ELF-1 (cell line): ENCODE data around the gene LCE3C.
"Not testable (repeated sequence)": the region's sequence is repeated elsewhere in the genome, so short reads cannot be mapped to it uniquely, and the experiment has no call there.

Experiments
- DNase-seq: peaks from one replicate; pipeline ENCODE4 v3.0.0-alpha.2; 2016; ENCODE audit warnings: low read depth, low spot score

LCE3C gene, protein sequence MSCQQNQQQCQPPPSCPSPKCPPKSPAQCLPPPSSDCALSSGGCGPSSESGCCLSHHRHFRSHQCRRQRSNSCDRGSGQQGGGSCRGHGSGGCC

DNA sequence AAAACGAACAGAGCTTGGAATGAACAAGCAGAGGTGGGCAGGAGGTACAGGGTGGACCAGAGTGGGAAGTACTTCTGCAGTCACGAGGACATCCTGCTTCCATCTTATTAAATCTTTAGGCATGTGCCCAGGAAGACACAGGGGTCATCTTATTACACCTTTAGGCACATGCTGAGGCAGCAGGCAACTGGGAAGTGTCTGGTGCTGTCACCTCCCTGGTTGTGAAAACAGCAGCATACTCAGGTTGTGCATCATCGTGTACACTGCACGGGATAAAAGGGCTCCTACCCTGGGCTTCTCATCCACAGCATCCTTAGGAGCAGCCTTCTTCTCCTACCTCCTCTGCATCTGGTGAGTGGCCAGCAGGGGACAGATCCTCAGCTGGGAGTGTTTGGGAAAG lies at the start of gene LCE3C:
TSS of gene LCE3C (plus strand) at position 301 of the 400 bp plus-strand sequence. CDS start 498 bp downstream, outside the sequence.
- DNase-seq = no peak

DNA sequence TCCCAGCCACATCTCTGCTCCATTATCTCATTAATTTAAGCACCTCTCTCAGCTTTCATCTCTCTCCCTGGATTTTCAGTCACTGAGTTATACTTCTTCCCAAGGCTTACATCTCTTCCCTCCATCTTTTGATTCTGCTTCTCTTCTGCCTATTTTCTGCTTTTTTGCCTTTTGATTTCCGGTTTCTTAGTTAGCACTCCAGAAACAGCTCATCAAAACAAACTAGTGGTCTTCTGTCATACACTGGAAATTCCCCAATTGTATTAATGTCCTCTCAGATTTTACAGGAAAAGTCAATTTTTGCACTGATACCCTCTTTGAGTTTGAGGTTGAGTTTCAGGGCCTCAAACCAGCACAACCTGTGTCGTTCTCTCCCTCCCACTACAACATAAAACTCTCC lies 34.9 kb upstream of the LCE3C start:
- DNase-seq = no peak

DNA sequence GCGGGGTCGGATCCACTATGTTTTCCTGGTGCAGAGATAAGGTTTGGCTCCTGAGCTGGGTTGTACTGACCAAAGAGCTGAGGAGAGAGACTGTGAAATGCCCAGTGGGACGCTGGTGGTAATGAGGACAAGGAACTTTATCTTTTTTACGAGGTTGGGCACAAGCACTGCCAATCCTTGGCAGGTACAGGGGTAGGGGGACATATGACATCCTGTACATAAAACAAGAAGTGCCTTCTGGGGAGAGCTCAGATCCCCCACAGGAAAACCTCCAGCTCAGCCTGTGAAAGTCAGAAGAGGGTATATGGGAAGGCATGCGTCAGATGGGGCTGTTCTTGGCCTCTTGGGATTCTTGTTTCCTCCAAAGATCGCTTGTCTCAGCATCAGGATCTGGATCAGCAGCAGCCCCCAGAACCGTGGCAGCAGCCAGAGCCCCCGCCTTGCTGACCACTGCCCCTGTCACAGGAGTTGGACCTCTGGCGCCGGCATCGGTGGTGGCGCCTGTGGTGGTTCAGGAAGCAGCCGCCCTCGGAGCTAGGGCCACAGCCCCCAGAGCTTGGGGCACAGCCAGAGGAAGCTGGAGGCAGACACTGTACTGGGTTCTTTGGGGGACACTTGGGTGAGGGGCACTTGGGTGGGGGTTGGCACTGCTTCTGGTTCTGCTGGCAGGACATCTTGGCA lies 34.4 kb upstream of the LCE3C start:
- DNase-seq = no peak

DNA sequence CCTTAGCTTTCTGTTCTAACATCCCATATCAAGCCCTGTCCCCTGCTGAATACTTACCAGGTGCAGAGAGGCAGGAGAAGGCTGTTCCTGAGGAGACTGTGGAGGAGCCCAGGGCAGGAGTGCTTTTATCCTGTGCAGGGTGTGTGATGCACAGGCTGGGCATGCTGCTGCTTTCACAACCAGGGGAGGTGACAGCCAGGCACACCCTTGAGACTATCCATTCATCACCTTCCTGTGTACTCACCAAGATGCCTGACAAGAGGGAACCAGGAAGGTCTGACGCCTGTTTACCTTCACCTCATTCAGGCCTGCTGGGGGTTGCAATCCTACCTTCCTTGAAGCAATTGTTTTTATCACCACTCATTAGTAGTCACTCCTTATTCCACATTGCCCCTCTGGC lies 33.4 kb upstream of the LCE3C start, which contains the start of gene LCE3E:
TSS of gene LCE3E (minus strand) at position 100 of the 400 bp plus-strand sequence. CDS start 572 bp downstream, outside the sequence.
- no peak for DNase-seq

DNA sequence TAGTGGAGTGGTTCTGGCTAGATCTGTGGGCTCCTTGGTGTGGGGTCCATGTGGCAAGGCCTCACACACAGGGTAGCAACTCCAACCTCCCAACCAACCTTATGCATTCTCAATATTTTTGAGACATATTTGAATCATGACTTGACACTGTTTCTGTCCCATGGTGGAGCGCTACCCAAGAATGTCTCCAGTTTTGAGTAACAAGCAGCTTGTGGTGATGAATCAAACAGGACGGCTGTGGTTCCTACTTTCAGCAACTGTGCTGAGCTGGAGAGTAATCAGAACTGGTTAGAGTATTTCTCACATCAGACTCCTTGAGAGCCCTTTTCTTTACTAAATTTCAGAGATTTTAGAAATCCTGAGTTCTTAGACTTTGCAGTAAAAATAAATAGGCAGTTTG lies 22.9 kb upstream of the LCE3C start:
- DNase-seq = no peak

DNA sequence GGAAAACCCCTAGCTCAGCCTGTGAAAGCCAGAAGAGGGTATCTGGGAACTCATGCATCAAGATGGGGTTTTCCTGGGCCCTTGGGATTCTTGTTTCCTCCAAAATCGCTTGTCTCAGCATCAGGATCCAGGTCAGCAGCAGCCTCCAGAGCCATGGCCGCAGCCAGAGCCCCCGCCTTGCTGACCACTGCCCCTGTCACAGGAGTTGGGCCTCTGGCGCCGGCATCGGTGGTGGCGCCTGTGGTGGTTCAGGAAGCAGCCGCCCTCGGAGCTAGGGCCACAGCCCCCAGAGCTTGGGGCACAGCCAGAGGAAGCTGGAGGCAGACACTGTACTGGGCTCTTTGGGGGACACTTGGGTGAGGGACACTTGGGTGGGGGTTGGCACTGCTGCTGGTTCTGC lies 20.5 kb upstream of the LCE3C start:
- DNase-seq = not testable (repeated sequence)

DNA sequence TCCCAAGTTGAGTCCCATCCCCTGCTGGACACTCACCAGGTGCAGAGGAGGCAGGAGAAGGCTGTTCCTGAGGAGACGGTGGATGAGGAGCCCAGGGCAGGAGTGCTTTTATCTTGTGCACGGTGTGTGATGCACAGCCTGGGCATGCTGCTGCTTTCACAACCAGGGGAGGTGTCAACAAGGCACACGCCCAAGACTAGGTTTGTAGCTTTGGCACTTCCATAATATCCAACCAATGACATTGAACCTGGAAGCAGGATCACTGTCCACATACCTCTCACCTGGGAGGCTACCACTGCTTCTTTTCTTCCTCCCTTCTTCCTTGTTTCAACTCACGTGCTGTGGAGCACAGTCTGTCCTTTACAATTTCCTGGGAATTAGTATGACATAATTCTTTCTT lies 19.6 kb upstream of the LCE3C start, which contains the start of gene LCE3D:
TSS of gene LCE3D (minus strand) at position 84 of the 400 bp plus-strand sequence. CDS start 580 bp downstream, outside the sequence.
- no peak for DNase-seq

DNA sequence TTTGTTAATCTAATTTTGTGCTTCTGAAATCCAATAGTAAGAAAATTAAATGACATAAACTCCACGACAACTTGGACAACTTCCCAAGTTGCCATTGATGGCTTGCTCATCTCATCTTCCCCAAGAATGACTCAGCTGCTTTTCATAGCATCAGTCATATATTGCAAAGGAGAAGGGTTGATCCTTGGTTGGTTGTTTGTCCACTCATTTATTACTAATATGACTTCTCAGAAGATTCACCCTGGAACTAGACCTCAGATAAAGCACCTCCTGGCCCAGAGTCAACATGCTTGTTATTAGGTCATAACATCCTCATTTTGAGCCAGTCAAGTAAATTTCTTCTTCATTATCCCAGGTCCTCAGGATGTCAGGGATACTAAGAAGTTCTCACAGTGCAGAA lies 17.4 kb upstream of the LCE3C start:
- no peak for DNase-seq

DNA sequence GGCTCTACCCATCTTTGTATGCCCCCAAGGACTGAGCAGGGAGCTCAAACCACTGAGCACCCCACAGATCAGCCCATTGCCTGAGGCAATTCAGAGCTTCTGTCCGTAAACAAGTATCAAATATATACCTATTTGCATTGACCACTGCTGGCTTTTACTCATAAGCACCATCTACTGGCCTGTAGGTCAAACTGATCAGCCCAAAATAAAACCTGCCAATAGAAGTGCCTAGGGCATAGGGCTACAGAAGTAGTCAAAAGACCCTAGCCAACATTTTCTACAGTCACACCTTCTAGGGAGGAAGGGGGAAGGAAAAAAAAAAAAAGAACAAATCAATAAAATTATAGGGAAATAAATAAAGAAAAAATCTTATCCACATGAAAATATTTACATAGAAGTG lies 14.4 kb upstream of the LCE3C start:
- no peak for DNase-seq

DNA sequence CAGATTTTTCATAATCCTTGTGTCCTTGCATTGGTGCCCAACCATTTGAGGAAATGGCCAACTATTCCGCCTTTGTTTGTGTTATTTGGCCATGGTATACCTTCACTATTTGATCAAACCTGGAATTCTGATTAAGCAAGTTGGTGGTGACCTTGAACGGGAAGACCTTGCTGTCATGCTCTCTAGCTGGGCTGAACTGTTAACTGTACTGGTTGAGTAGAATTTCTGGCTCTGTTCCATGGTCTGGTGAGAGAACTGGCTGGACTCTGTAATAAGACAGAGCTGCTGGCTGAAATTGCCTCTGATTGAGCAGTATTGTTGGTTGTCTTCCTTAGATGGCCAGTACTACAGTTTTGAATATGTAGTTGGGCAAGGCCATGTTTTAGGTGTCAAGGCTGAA lies 3.0 kb upstream of the LCE3C start:
- no peak for DNase-seq

DNA sequence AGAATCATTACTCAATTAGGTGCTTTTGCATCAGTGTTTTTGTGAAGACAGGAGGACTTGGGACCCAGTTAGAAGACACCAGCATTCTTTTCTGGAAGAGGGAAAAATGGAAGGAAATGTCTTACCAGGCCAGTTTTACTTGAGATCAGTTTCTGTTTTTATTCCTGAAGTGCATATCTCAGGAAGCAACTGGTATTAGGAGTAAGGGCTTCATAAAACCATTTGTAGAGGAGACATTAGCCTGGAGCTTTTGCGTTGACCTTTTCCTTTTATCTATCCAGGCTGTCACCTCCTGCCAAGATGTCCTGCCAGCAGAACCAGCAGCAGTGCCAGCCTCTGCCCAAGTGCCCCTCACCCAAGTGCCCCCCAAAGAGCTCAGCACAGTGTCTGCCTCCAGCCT lies 13.5 kb downstream of the LCE3C start, which contains the start of gene LCE3B:
TSS of gene LCE3B (plus strand) at position 301 of the 400 bp plus-strand sequence. CDS start at position 301, 0 bp downstream.
- DNase-seq = no peak

DNA sequence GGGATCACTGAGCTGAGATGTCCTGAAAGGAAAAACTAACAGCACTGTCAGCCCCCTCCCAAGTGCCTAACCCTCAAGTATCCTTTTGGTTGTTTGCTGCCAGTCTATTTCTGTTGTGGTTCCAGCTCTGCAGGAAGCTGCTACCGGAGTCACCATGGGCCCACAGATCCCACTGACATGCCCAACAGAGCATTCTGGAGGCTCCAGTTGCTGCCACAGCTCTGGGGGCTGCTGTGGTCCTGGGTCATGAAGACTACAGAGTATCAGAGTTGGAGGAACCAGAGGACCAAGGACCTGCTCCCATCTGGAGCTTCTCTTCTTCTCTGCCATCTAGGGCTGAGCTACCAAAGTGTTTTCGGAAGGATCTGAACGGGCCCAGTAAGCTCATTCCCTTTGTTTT lies 22.0 kb downstream of the LCE3C start:
- no peak for DNase-seq

DNA sequence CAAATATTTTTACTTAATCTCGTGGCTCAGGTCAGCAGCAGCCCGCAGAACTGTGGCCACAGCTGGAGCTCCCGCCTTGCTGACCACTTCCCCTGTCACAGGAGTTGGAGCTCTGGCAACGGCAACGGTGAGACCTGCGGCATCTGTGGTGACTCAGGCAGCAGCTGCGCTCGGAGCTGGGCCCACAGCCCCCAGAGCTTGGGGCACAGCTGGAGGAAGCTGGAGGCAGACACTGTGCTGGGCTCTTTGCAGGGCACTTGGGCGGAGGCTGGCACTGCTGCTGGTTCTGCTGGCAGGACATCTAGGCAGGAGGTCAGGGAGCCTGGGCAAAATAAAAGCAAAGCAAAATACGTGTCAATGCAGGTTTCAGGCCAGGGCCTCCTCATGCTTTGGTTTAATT lies 22.8 kb downstream of the LCE3C start, which contains the start of gene LCE3A:
TSS of gene LCE3A (minus strand) at position 301 of the 400 bp plus-strand sequence. CDS start at position 301, 0 bp downstream.
- no peak for DNase-seq

DNA sequence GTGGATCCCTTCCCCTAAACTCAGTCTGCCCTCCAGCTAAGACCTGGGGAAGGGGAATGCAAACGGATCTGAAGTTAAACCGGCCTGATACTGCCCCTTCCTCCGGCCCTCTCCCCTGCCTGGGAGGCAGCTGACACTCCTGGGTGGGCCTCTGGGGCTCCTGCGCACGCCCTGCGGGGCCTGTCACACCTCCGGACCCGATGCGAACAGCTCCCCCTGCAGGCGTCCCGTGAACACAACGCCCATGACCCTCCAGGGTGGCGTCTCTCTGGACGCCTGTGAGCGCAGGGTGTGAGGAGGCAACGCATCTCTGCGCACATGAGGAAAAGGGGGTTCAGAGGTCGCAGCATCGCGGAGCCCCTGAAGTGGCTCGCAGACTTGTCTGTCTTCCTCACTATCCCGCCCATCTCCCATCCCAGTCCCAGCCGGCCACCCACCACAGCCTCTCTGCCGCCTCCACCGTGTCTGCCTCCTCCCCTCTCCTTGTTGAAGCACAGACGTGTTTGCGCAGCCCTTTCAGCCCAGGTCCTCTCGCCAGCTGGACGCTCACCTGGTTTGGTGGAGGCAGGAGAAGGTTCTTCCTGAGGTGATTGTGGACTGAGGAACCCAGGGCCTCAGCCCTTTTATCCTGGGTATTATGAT lies 23.3 kb downstream of the LCE3C start:
- peak; percentile 1 for DNase-seq

DNA sequence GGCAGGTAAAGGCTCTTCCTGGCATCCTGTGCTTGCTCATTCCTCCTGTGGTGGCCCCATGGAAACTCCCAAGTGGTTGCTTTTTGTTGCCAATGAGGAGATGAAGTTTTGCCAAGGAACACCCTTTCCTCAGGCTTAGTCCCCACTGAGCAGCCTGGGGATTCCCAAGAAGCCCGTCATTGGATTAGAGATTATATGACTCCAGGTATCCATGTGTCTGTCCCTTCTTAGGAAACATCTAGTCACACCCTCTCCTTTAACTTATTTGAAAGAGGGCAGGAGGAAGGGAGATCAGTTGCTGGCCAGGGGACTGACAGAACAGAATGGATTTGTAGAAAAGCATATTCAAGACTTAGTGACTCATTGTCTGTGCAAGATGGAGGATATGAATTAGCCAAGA lies 26.7 kb downstream of the LCE3C start:
- no peak for DNase-seq

DNA sequence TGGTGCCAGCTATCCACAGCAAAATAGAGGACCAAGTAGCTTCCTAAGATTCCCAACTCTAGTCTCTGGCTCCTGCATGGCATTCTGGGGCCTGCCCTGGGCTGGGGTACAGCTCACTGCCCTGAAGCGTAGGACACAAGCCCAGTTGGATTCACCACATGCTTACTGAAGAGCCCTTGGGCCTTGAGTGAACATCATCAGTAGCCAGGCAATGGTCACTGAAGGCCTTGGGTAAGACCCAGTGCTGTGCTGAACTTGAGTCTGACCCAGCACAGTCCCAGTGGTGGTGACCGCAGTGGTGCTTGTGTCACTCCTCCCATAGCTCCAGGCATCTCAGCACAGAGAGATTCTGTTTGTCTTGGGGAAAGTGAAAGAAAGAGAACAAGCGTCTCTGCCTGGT lies 30.6 kb downstream of the LCE3C start:
- no peak for DNase-seq

DNA sequence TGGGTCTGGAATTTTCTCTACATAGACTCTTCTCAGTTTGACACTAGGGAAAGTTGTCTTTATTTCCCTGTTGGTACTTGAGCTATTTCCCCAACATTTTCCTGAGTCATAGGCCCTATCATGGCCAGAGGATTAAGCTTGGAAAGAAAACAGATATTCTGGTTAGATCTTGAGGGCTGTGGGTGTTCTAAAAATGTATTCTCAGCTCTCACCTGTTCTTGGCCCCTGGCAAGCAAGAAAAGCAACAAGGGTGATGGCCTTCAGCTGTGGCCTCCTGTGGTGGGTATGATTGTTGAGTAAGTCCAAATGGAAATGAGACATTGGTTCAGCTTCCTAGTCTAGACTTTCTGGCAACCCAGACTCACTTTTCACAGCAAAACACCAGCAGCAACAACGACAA lies 40.3 kb downstream of the LCE3C start:
- no peak for DNase-seq

DNA sequence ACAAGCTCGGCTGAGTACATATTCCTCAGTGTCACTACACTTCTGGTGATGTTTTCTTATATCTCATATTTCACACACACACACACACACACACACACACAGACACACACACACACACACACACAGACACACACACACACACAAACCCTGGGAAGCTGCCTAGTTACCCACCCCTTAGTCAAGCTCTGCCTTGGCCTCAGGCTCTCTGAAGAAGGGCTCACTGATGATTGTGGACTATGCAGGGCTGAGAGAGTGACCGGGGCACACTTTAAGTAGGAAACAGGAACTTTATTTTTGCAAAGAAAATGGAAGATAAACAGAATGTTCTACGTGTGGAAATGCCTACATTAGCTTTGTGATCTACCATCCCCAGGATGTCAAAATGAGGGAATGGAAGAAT lies 43.9 kb downstream of the LCE3C start:
- DNase-seq = no peak

DNA sequence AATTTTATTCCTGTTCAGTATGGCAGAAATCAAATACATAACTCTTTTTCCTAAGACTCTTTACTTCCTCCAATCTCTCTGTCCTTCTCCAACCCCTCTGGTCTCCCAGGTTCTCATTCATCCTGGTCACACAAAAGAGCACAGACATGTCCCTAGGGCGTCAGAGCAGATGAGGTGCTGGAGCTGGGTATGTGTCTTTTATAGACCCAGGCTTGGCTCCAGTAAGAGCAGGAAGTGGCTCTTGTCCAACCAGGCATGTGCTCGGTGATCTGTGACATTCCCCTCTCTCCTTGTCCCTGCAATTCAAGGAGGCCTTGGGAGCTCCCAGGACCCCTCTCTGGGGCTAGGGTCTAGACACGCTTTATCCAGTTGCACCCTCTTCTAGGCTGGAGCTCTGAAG lies 45.1 kb downstream of the LCE3C start:
- DNase-seq = no peak

DNA sequence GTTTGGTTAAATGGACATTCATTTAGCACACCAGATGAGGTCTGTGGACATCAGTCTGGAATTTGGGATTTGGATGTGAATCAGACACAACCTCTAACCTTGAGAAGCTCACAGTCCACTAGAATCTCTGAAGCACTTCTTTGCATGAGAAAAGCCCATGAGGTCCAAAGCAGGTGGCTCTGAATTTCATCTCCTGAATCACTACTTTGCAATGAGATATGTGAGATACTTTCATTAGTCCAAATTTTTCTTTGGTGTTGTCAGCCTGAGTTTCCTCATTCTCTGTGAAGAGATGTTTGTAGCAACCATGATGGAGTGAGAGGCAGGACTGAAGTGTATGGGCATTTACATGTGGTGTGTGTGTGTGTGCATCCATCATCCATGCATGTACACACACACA lies 46.6 kb downstream of the LCE3C start:
- DNase-seq = no peak
